ENCODE measurements around the gene SLC17A5.

DNA sequence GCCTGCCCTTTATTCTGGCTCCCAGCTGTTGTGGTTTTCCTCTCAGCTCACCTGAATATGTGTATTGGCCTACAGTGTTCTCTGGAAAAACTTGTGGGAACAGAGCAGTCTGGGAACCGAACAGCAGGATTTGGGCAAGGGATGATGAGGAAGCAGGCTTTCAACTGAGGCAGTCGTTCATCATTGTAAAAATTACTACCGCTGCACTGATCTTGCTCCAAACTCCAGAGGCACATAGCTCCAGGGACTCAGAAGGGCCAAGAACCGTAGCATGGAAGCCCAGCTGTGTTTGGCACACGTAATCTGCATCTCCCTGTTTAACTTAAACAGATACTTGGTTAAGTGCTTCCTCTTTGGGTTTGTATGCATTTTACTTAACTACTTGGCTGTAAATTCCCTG is 84.7 kb downstream of the SLC17A5 start:
- TF ChIP-seq CTCF (IDR thresholded peaks at IDR 0.05) (no peak), POLR2A (IDR thresholded peaks at IDR 0.05; ENCODE audit: low read depth) (no peak), POLR2AphosphoS5 (IDR thresholded peaks at IDR 0.05) (no peak)

Measured in esophagus muscularis mucosa (tissue), 3 donors.